Erythroblast (primary cell): ENCODE results near the gene ALOXE3.

Experiments used
- GATA1 ChIP-seq: IDR thresholded peaks from 2 replicates; pipeline ENCODE4 v1.6.1; 2011; ENCODE audit warnings: low read depth, mild to moderate bottlenecking, control low read depth, low read length, moderate library complexity
- POLR2A ChIP-seq: IDR thresholded peaks from 2 replicates; pipeline ENCODE4 v1.6.1; 2011; ENCODE audit warnings: mild to moderate bottlenecking, low read length

GRCh38 chr17:8166731-8167130 is 48.4 kb upstream of the ALOXE3 start:
- TF ChIP-seq POLR2A (no peak), GATA1 (no peak)
